Central memory CD4-positive, alpha-beta T cell (primary cell): ENCODE results near the gene SUPT5H.

Experiments
- DNase-seq: peaks from one replicate; pipeline ENCODE4 v3.0.0; 2022

Gene SUPT5H

GRCh38 chr19:39498798-39499642, 53.6 kb downstream of the SUPT5H start, which contains the start of gene DLL3:
Gene DLL3, plus strand, starts transcription at chr19:39498947. Its CDS starts 28 bp downstream, at chr19:39498975.
- DNase-seq: no peak

DNA sequence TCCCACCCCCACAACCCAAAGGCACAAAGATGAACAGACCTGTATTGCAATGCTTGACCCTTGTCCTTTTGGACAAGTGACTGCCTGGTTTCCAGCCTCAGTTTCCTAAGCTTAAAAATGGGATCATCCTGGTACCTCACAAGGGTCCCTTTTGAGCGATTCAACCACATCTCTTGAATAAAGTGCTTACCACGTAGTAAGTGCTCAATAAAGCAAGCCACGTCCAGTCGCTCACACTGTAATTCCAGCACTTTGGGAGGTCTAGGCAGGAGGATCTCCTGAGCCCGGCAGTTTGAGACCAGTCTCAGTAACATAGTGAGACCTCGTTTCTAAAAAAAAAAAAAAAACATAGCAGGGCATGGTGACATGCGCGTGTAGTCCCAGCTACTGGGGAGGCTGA, 54.5 kb downstream of the SUPT5H start:
- no peak for DNase-seq

DNA sequence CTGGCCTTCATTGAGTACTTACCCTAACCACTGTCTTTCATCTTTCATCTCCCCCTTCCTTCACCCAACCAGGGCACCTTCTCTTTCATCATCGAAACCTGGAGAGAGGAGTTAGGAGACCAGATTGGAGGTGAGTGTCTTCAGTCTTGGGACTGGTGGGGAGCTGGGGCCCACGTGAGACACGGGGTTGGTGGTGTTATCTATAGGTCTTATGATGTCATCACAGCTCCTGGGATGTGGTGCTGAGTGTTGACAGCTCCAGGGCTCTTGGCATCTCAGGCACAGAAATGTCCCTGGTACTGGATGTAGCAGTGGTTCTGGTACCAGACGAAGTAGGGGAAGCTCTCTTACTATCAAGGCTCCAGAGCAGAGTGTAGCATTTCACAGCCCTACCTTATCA, 55.2 kb downstream of the SUPT5H start:
- DNase-seq: no peak

DNA sequence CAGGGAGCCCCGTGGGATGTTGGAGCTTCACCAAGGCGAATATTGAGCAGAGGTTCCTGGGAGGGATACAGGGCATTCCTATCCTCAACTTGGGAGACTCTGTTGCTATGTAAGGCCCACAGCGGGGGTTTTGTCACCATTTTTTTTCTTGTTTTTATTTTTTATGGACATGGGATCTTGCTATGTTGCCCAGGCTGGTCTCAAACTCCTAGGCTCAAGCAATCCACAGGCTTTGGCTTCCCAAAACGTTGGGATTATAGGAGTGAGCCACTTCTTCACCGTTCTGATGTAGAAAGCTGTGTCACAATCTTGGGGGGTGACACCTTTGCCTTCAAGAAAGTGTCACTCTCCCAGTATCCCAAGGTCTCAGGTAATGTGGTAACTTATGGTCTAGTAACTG, 56.0 kb downstream of the SUPT5H start:
- no peak for DNase-seq

GRCh38 chr19:39502640-39503417, 57.4 kb downstream of the SUPT5H start:
- DNase-seq: peak; percentile 77

DNA sequence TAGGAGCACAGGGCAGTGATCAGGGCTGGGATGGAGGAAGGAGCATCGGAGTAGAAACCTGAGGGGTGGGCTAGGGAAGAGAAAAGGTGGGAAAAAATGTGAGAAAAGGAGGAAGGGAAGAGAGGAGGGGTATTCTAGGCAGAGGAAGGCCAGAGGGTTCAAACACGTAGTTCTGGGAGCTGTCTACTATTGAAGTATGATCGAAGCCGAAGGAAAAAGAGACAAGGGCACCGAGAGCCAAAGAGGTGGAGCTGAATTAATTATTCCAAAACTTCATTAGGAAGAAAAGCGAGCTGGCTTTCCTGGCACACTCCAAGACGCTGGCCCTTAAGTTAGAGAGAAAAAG, 61.2 kb downstream of the SUPT5H start:
- DNase-seq: no peak

GRCh38 chr19:39506944-39507714, 61.7 kb downstream of the SUPT5H start:
- DNase-seq: peak; percentile 33

GRCh38 chr19:39507715-39508364, 62.5 kb downstream of the SUPT5H start:
- no peak for DNase-seq

DNA sequence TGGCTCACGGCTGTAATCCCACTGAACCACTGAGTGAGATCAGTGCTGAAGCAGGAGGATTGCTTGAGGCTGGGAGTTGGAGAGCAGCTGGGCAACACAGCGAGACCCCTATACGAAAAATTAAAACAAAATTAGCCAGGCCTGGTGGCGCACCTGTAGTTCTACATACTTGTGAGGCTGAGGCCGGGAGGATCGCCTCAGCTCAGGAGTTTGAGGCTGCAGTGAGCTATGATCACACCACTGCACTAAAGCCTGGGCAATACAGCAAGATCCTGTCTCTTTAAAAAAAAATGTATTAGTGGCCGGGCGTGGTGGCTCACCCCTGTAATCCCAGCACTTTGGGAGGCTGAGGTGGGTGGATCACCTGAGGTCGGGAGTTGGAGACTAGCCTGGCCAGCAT, 63.2 kb downstream of the SUPT5H start:
- DNase-seq: no peak

GRCh38 chr19:39509233-39509632, 63.9 kb downstream of the SUPT5H start:
- DNase-seq: no peak

DNA sequence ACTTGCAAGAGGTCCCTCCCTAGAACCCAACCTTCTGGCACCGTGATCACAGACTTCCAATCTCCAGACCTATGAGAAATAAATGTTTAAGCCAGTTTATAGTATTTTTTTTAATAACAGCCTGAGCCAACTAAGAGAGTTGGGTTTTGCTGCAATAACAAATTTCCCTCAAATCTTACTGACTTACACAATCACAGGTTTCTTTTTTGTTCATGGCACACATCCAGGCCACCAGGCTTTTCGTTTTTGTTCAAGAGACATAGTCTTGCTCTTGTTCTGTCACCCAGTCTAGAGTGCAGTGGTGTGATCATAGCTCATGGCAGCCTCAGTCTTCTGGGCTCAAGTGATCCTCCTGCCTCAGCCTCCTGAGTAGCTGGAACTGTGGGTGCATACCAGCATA, 67.6 kb downstream of the SUPT5H start:
- no peak for DNase-seq

- DNase-seq: no peak
Observed at GRCh38 chr19:39514840-39515550, 69.6 kb downstream of the SUPT5H start, which contains the start of gene SELENOV. Gene SELENOV, plus strand, starts transcription at chr19:39515139. Its CDS starts 74 bp downstream, at chr19:39515213.

- no peak for DNase-seq
Observed at GRCh38 chr19:39515551-39516191, 70.3 kb downstream of the SUPT5H start.

- DNase-seq: no peak
Observed at GRCh38 chr19:39516270-39516669, 70.9 kb downstream of the SUPT5H start.

DNA sequence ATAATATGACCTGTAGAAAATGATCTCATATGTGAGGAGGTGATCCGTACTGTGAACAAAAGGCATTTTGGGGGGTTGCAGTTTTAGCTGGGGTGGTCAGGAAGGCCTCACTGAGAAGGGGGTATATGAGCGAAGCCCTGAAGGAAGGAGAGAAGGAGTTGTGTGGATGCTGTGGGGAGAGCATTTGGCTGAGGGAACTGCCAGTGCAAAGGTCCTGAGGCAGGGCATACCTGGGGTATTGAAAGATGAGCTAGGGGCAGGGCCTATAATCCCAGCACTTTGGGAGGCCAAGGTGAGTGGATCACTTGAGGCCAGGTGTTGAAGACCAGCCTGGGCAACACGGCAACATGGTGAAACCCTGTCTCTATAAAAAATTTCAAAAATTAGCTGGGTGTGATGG, 72.0 kb downstream of the SUPT5H start:
- no peak for DNase-seq

DNA sequence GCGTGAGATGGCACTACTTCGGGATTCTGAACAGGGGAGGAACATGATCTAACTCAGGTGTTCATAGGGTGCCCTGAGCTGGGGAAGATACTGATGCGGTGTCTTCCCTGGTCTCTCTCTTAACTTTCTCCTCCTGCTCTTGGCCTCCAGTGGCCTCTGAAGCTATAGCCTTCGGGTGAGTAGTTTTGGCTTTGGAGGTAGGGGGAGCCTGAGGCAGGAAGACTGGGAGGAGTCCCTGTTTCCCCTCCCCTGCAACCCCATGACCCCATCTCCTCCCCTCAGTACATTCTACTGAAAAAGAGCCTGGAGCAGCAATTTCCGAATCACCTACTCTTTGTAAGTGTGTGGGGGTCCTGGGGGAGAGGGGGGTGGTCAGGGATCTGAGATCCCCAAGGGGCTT, 73.1 kb downstream of the SUPT5H start:
- no peak for DNase-seq

GRCh38 chr19:39518975-39519374, 73.6 kb downstream of the SUPT5H start:
- DNase-seq: no peak

DNA sequence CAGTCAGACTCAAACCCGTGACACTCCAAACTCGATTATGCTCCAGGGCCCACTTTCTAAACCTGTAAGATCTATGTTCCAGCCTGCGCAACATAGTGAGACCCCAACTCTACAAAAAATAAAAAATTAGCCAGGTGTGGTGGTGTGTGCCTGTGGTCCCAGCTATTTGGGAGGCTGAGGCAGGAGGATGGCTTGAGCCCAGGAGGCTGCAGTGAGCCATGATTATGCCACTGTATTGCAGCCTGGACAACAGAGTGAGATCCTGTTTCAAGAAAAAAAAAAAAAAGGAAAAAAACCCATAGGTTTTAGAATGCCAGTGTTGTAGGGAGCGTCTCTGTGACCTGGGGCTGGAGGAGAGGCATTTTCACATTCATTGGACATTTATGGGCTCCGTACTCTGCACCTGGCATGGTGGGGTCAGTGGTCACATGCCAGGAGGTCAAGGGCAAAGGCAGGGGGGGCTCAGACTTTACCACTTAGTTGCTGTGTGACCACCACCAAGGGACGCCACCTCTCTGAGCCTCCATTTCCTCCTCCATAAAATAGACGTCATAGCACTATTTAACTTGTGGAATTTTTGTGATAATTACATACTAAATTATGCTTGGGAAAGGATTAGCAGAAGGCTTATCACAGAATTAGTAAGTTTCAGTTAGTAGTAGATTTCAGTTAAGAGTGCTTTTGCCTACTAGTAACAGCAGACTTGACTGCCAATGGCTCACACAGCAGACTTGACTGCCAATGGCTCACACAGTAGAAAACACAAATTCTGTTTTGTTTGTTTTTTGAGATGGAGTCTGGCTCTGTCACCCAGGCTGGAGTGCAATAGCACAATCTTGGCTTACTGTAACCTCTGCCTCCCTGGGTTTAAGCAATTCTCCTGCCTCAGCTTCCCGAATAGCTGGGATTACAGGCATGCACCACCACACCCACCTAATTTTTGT, 75.4 kb downstream of the SUPT5H start:
- no peak for DNase-seq

DNA sequence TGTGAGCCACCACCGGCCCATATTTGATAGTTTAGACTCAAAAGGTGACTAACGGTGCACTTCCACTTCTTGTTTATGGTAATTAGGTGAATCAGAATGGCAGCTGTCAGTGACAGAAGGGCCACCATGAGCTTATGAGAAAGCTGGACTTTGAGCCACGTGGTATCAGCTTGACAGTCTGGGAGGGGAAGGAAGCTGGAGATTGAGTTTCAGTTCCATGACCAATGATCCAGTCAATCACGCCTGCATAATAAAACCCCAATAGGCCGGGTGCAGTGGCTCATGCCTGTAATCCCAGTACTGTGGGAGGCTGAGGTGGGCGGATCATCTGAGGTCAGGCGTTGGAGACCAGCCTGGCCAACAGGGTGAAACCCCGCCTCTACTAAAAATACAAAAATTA, 79.1 kb downstream of the SUPT5H start:
- no peak for DNase-seq

DNA sequence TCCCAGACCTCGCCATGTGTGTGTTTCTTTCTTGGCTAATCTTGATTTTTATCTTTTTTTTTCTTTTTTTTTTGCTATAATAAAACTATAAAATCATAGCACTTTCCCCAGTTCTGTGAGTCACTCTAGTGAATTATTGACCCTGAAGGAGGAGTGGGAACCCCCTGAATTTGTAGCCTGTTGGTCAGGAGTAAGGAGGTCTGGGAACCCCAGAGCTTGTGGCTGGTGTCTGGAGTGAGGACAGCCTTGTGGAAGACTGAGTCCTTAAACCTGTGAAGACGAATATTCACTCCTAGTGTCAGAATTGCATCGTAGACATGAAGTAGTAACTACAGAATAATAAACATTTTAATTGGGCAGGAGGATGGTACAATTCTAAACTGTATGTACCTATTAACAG, 79.8 kb downstream of the SUPT5H start:
- DNase-seq: no peak
